Endodermal cell (in vitro differentiated cells): ENCODE data around the gene GNS. TPM values are rescaled to one million over a fixed set of nuclear protein-coding genes. Genes with fewer than 3 reads are reported as not detected.

Experiments
- DNase-seq: peaks from one replicate; pipeline ENCODE4 v3.0.0-alpha.2; 2017
- H3K27ac ChIP-seq: 2 replicates; pipeline ENCODE4 v1.5.1; 2013; ENCODE audit warnings: mild to moderate bottlenecking, low read depth, low read length, moderate library complexity
- H3K27me3 ChIP-seq: 2 replicates; pipeline ENCODE4 v1.6.1; 2013; ENCODE audit warnings: mild to moderate bottlenecking, low read length, moderate library complexity; ENCODE audit not compliant: insufficient read depth, control insufficient read depth, poor library complexity, severe bottlenecking
- H3K36me3 ChIP-seq: 2 replicates; pipeline ENCODE4 v1.7.0; 2013; ENCODE audit warnings: mild to moderate bottlenecking, low read length, moderate library complexity; ENCODE audit not compliant: control insufficient read depth, insufficient read depth
- H3K4me1 ChIP-seq: one replicate; pipeline ENCODE4 v1.7.0; 2013; ENCODE audit warnings: low read length; ENCODE audit not compliant: control insufficient read depth, insufficient read depth
- H3K4me3 ChIP-seq: 2 replicates; pipeline ENCODE4 v1.5.1; 2013; ENCODE audit warnings: mild to moderate bottlenecking, low read length, moderate library complexity
- H3K9ac ChIP-seq: 2 replicates; pipeline ENCODE4 v1.6.1; 2013; ENCODE audit warnings: mild to moderate bottlenecking, low read length, moderate library complexity; ENCODE audit not compliant: poor library complexity, severe bottlenecking; ENCODE audit errors: extremely low read depth
- H3K9me3 ChIP-seq: 2 replicates; pipeline ENCODE4 v1.6.1; 2013; ENCODE audit warnings: mild to moderate bottlenecking, low read length, moderate library complexity; ENCODE audit not compliant: control insufficient read depth
- H3K27ac Mint-ChIP-seq: 2 replicates; pipeline ENCODE4 v1.8.0; 2020; ENCODE audit warnings: mixed read lengths
- H3K27me3 Mint-ChIP-seq: 2 replicates; pipeline ENCODE4 v1.8.0; 2021; ENCODE audit warnings: mild to moderate bottlenecking, mixed read lengths; ENCODE audit not compliant: insufficient read depth
- H3K36me3 Mint-ChIP-seq: 2 replicates; pipeline ENCODE4 v1.8.0; 2020; ENCODE audit warnings: low read depth, mixed read lengths
- H3K4me1 Mint-ChIP-seq: 2 replicates; pipeline ENCODE4 v1.8.0; 2020; ENCODE audit warnings: mixed read lengths
- H3K4me3 Mint-ChIP-seq: 2 replicates; pipeline ENCODE4 v1.8.0; 2020; ENCODE audit warnings: mild to moderate bottlenecking, moderate library complexity, mixed read lengths
- H3K9me3 Mint-ChIP-seq: 2 replicates; pipeline ENCODE4 v1.8.0; 2020; ENCODE audit warnings: mild to moderate bottlenecking, mixed read lengths
- CTCF ChIP-seq: fragments of 200-600 bp; sonication (generic); conservative IDR thresholded peaks from 2 replicates; pipeline ENCODE4 v1.5.0; 2021; ENCODE audit warnings: antibody characterized with exemption, mild to moderate bottlenecking
- WGBS, 2 experiments: methylation state at CpG; one replicate each; pipeline versions ENCODE4 v1.1.5 to v1.1.7; 2013; ENCODE audit warnings: missing lambda C conversion rate in 2 of 2, mixed read lengths in 1 of 2; ENCODE audit not compliant: insufficient coverage in 1 of 2, insufficient read length in 1 of 2; 5-methylcytosine and 5-hydroxymethylcytosine counted together
- total RNA-seq, 2 donors: library from RNA; stranded (reverse); fragmentation: NEBNext Ultra II Directional in 1 of 2; extraction: Animal tissue kit (Norgen Biotek cat#: 25700) in 1 of 2; gene quantifications; 2 replicates in 1 of 2; 3 replicates in 1 of 2; pipeline ENCODE4 v1.2.1, GENCODE V29; 2021

The GNS gene
- total RNA-seq, 2 donors from 2014 or later = 46.4 to 48.1 TPM

DNA sequence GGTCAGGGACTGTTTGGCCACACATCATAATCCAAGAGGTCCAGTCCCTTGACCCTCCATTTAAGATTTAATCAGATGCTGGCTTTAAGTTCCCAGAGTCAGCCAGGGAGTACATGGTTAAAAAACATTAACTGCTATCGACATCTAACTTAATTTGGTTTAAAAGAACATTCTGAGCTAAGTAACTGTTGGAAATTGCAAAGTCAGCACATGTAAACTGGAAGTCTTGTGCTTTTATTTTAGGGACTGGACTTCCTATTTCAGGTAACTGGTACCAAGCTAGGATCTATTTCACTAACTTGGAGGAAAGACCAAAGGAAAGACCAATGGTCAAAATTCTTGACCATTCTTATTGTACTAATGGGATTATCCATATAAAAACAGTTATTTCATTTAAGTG lies 40.6 kb downstream of the GNS start:
- TF ChIP-seq CTCF = no peak
- no peaks in the 10 kb centered on the region for H3K9me3 ChIP-seq
- Mint-ChIP-seq H3K27ac (no peak overlapping the region), H3K4me3 (no peak overlapping the region), H3K36me3 (peaks cover 68% of the 10 kb centered on the region), H3K4me1 (no peaks in the 10 kb centered on the region), H3K9me3 (no peaks in the 10 kb centered on the region), H3K27me3 (no peaks in the 10 kb centered on the region)
- peaks cover 74% of the 10 kb centered on the region for H3K36me3 ChIP-seq
- H3K4me3 ChIP-seq = no peak overlapping the region
- no peaks in the 10 kb centered on the region for H3K4me1 ChIP-seq
- DNase-seq = no peak
- no peak overlapping the region for H3K9ac ChIP-seq
- H3K27ac ChIP-seq = no peak overlapping the region
- WGBS, 2 experiments = 88 to 97% methylated on average over 1 of the region's 1 CpG
- H3K27me3 ChIP-seq = no peaks in the 10 kb centered on the region

DNA sequence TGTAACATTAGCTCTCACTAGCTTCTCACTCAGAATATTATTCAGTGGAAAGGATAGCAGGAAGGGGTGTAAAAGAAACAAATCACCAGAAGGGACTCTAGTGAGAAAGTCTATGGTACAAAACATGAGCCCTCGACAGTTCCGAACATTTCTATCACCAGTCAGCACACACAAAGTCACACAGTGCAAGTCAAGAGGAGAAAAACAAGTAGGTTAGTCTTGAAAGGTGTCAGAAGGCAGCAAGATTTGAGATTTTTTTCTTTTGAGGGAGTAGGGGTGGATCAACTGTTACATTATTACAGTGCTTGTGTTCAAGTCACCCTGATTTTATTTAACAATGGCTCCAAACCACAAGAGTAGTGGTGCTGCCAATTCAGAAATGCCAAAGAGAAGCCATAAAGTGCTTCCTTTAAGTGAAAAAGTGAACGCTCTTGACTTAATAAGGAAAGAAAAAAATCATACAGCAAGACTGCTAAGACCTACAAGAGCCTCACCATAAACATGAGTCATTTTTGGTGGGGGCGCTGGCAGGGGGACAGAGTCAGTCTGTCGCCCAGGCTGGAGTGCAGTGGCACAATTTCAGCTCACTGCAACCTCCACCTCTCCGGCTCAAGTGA lies 42.3 kb downstream of the GNS start:
- WGBS, 2 experiments = 91 to 93% methylated on average over 3 to 6 of the region's 6 CpGs
- H3K36me3 Mint-ChIP-seq = peaks cover 72% of the 10 kb centered on the region

DNA sequence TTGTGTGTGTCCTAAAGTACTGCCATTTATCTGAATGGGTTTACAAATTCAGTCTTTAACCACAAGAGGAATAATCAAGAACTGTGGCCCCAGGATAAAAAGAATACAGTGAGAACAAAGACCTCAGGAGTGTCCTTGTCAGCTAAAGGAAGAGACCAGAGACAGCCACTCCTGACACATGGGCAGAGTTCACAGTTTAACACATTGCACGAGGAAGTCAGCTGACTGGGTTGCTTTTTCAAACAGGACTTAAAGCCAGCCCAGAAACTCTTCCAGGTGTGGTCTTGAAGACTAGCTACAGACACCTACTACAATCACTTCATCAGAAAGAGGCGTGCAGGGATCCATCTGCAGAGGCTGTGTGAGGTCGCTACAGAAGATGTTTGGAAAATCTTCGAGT lies 42.8 kb downstream of the GNS start:
- Histone ChIP-seq H3K27me3 (no peaks in the 10 kb centered on the region), H3K4me1 (no peaks in the 10 kb centered on the region), H3K4me3 (no peak overlapping the region), H3K27ac (no peak overlapping the region), H3K9ac (no peak overlapping the region), H3K9me3 (no peaks in the 10 kb centered on the region), H3K36me3 (peaks cover 65% of the 10 kb centered on the region)
- no peak overlapping the region for H3K27ac Mint-ChIP-seq
- DNase-seq = no peak
- no peaks in the 10 kb centered on the region for H3K27me3 Mint-ChIP-seq
- H3K4me3 Mint-ChIP-seq = no peak overlapping the region
- WGBS, 2 experiments = 91 to 100% methylated on average over 2 to 4 of the region's 4 CpGs
- H3K36me3 Mint-ChIP-seq = peaks cover 69% of the 10 kb centered on the region
- TF ChIP-seq CTCF = no peak
- peaks cover 4% of the 10 kb centered on the region for H3K4me1 Mint-ChIP-seq
- no peaks in the 10 kb centered on the region for H3K9me3 Mint-ChIP-seq

More for the DNA sequence above, 42.3 kb downstream of the GNS start:
- Mint-ChIP-seq H3K4me1 (peaks cover 4% of the 10 kb centered on the region), H3K4me3 (no peak overlapping the region), H3K9me3 (no peaks in the 10 kb centered on the region), H3K27me3 (no peaks in the 10 kb centered on the region), H3K27ac (no peak overlapping the region)
- no peak overlapping the region for H3K27ac ChIP-seq
- no peaks in the 10 kb centered on the region for H3K27me3 ChIP-seq
- TF ChIP-seq CTCF = no peak
- peaks cover 71% of the 10 kb centered on the region for H3K36me3 ChIP-seq
- no peak for DNase-seq
- H3K4me3 ChIP-seq = no peak overlapping the region
- no peaks in the 10 kb centered on the region for H3K4me1 ChIP-seq
- H3K9me3 ChIP-seq = no peaks in the 10 kb centered on the region
- no peak overlapping the region for H3K9ac ChIP-seq
